ENCODE measurements around the gene SLC2A11. TPM values are rescaled to one million over a fixed set of nuclear protein-coding genes. Genes with fewer than 3 reads are reported as not detected.

The SLC2A11 gene
- total and polyA plus RNA-seq, 10 of the 15 experiments (the other 5 are each of a cell fraction or from before 2014, with no cell fraction given), result 0.98 to 18.3 (median 8.6) TPM

DNA sequence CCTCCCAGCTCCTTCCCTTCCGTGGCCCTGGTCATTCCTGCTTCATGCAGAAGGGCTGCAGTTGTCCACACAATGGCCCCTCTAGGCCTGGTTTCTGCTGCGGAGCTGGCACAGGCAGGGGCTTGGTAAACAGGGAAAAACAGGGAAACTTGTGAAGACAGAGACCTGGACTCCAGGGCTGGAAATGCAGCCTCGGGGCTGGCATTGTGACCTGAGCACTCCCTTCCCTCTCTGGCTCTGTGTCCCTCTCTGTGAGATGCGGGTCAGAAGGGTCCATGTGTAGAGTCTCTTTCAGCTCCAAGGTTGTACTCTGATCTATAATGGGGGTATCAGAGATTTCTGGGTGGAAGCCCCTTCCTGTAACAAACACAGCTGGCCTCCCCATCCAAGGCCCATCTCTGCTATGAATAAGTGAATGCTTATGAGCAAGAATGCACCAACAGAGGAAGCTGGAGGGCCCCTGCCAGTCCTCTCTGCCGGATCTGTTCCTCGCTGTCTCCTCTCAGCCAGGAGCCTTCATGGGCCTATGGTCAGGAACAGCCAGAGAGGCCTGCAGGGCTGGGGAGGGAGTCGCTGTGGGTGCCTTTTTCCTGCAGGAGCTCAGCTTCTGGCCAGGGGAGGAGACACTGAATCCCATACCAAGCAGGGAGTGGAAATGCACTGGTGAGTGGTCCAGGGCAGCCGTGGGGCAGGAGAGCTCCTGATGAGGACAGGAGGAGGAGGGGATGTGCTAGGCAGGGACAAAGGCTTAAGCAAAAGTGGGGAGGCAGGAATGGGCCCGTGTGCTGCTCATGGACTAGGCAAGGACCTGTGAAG, 12.2 kb upstream of the SLC2A11 start (continued):
- TF ChIP-seq CBFB (IDR thresholded peaks at IDR 0.05; ENCODE audit: low read depth) (no peak), POLR2AphosphoS2 (IDR thresholded peaks at IDR 0.05; ENCODE audit: low read depth, low read length) (no peak), NFYB (IDR thresholded peaks at IDR 0.05; ENCODE audit: insufficient read depth, low read depth, low read length) (no peak)

DNA sequence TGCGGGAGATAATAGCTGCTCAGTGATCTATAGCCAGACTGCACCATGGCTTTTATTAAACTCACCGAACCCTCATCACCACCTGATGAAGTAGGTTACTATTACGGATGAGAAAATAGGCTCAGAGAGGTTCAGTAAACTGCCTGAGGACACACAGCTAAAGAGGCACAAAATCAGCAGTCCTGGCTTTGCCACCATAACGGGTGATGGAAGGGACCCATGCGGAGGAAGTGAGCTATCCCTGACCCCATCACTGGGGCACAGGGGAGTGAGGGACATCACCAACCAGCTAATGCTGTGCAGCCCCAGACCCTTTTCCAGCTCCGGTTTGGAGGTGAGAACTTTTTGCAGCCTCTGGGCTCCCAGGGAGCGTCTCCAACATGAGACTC, 11.6 kb upstream of the SLC2A11 start:
- CTCF ChIA-PET, result interaction anchor here (0.7 to 9.7 kb wide), 18 partner anchors 11 to 556 kb away, joined by 3 to 197 read pairs (median 3); partner anchors contain the start of genes C22orf15, CHCHD10, MIF and SLC2A11
- DNase-seq (ENCODE audit: low read depth, low spot score) (no peak), ATAC-seq (no peak), FAIRE-seq (no peak)
- Histone ChIP-seq H3K79me2 (ENCODE audit: control insufficient read depth, insufficient read depth, low read length) (no peaks in the 10 kb centered on the region), H3K9ac (ENCODE audit: control insufficient read depth, insufficient read depth, low read length) (no peak overlapping the region), H3K27me3 (replicated peaks in 1 of 2; ENCODE audit: control insufficient read depth in 2 of 2, insufficient read depth in 2 of 2, low read length in 1 of 2) (no peaks in the 10 kb centered on the region), H2AFZ (ENCODE audit: control insufficient read depth, low read depth, low read length) (no peak overlapping the region), H4K20me1 (ENCODE audit: control insufficient read depth, insufficient read depth) (no peaks in the 10 kb centered on the region), H3K27ac (ENCODE audit: control insufficient read depth, insufficient read depth) (no peak overlapping the region), H3K36me3 (ENCODE audit: control insufficient read depth in 2 of 2, insufficient read depth in 2 of 2, low read length in 1 of 2) (no peaks in the 10 kb centered on the region), H3K9me3 (replicated peaks; ENCODE audit: control insufficient read depth, insufficient read depth, low read length) (no peaks in the 10 kb centered on the region), H3K4me2 (ENCODE audit: control insufficient read depth, insufficient read depth) (0 out of 2 replicates have a peak overlapping the region, but pooled peaks have one; percentile 18), H3K4me1 (ENCODE audit: control insufficient read depth, insufficient read depth, low read length) (peaks cover 72% of the 10 kb centered on the region), H3K4me3 (no peak overlapping the region)
- in situ Hi-C loops (cut with MboI) (loop anchor here (5.0 kb wide), 2 partner anchors 219 to 299 kb away; no protein-coding TSS in a partner anchor), intact Hi-C loops (cut with micrococcal nuclease; ENCODE audit: unreplicated experiment) (loop anchor here (5.0 kb wide), 1 partner anchor 219 kb away; no protein-coding TSS in a partner anchor)
- no TSS peak for BruUV-seq (replicated peaks)
- POLR2A ChIA-PET, result interaction anchor here (0.6 to 4.2 kb wide), 9 partner anchors 12 to 116 kb away, joined by 3 to 21 read pairs (median 6); partner anchors contain the start of genes MIF, MMP11 and SLC2A11
- SMC1A ChIA-PET (ENCODE audit: uncharacterized antibody, unreplicated experiment), result interaction anchor here (0.5 to 3.4 kb wide), 15 partner anchors 9 to 302 kb away, joined by 3 to 40 read pairs (median 4); partner anchors contain the start of genes CHCHD10, MMP11 and SLC2A11
- WGBS (ENCODE audit: insufficient coverage, insufficient replicate concordance, low lambda C conversion rate, missing lambda C conversion rate), result 92% methylated on average over 7 of the region's 7 CpGs
- RAD21 ChIA-PET (ENCODE audit: unreplicated experiment), result interaction anchor here (0.9 to 5.1 kb wide), 14 partner anchors 11 to 130 kb away, joined by 3 to 38 read pairs (median 6); partner anchors contain the start of genes CHCHD10, MMP11 and SLC2A11
- no peak for TF ChIP-seq BMI1 (IDR thresholded peaks at IDR 0.05; ENCODE audit: borderline replicate concordance)
- TF ChIP-seq CEBPZ (IDR thresholded peaks at IDR 0.05; ENCODE audit: low read depth, low read length), result no peak
- no peak for TF ChIP-seq LARP7 (IDR thresholded peaks at IDR 0.05)
- no peak for TF ChIP-seq BACH1 (IDR thresholded peaks at IDR 0.05; ENCODE audit: borderline replicate concordance)

Measured in GM12878 (cell line).